HK-2 (cell line): ENCODE measurements around the gene STK26.
A peak's percentile ranks its signal among the peaks of the same experiment; 100 is the strongest.
"Not testable (repeated sequence)": the region's sequence is repeated elsewhere in the genome, so short reads cannot be mapped to it uniquely, and the experiment has no call there.

Source experiments
- DNase-seq: peaks from one replicate; pipeline ENCODE4 v3.0.0-alpha.2; 2018; ENCODE audit not compliant: unreplicated experiment

The STK26 gene

DNA sequence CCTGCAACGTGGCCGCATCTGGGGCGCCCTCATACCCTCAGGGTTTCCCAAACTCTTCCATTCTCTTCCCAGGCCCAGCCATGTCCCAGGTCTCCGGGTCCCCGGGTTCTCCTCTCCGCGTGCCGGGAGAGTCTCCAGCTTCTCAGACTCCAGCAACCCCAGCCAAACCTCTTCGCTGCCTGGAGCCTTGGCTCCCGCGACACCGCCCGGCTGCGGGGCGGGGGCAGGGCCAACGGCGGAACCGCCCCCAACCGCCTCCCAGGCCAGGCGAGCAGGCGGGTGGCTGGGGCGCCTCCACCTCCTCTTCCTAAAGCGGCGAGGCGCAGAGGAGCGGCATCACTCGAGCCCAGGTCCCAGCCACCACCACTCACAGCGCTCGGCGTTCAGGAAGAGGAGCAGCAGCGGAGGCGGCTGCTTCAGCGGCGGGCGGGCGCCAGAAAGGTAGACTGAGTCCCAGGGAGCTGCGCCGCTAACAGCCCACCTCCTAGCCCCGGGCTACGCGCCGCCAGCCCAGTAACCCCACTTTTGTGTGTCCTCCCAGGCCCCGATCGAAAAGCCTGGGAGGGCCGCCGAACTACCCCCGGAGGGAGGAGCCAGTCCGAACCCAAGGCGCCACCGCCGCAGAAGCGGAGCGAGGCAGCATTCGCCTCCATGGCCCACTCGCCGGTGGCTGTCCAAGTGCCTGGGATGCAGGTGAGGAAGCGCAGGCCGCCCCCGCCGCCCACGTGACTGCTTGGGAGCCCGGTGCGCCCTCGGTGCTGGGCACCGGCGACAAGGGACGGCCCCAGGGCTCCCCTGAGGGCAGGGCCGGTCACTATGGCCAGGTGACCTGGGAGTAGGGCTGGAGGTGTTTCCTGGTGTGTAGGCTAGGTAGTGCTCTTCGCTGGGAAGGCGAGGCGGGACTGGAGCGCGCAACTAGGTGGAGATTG is at the start of gene STK26:
TSS of gene STK26 (plus strand) at position 336 of the 929 bp plus-strand sequence. CDS start at position 652, 316 bp downstream.
- DNase-seq, result peak; percentile 80

DNA sequence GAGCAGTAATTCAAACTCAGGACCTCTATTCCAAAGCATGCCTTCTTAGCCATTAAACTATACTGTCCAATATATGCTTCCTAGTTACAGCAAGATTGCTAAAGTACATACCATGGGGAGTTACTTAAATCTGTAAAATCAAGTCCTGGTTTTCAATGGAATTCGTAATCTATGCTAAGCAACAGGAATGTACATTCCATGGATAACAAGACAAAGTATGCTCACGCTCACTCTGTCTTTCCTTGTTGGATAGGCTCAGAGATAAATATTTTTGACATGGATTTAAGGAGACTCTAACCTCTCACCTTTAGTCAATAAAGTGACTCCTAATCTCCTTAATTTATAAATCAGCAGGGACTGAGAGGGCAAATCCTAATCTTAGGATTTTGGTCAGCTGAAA is 47.3 kb upstream of the STK26 start:
- DNase-seq, result no peak

- no peak for DNase-seq
Observed at GRCh38 chrX:131977619-131978018, 45.5 kb upstream of the STK26 start.

- no peak for DNase-seq
Observed at GRCh38 chrX:131979116-131979515, 44.0 kb upstream of the STK26 start.

GRCh38 chrX:131985526-131986049 is 37.5 kb upstream of the STK26 start:
- DNase-seq, result no peak

DNA sequence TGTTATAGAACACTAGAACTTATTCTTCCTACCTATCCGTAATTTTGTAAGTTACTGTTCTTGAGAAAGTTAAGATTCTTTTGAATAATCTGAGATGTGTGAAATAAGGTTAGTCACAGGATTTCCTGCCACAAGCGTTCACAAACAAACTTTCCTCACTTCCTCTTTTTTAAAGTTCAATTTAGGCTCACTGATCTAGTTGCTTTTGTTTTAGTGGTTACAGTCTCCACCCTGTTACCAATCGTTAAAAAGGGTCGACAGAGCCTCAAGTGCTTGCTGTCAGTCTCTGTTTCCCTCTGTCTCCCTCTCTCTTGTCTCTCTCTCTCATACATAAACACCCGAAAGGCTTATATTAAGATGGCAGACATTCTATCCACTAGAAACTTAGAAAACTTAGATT is 35.9 kb upstream of the STK26 start:
- no peak for DNase-seq

- no peak for DNase-seq
Observed at GRCh38 chrX:131988236-131988635, 34.9 kb upstream of the STK26 start.

DNA sequence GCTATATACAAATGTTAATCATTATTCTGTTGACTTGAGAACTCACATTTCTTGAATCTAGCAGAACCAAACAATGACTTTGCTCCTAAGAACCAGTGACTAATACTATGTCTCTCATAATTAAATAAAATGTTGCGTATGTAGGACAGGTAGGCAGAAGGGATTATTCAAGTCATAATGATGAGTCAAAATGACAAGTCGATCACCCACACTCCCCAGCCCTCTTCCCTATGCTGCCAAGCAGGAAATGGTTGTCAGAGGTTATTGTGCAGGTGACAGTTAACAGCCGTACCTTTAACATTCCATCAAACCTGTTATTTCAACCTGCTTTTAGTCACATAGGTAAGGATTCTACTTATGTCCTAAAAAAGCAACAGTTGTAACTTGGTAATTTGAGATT is 22.0 kb upstream of the STK26 start:
- no peak for DNase-seq

DNA sequence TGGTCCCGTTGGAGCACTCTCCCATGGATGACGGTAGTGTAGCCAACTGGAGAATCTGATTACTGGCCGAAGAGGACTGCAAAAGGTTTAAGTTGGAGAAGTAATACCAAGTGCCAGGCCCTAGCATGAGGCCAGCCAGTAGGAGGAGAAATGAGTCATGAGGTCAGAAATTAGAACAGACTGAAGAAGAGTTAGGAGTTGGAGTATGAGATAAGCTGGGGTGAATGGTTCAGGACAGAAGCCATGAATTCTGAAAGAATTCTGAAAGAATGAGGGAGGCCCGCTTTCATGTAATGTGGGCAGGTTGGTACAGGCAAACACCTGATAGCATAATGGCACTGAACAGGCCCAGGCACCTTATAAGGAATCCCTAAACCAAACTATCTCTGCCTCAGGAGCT is 18.4 kb upstream of the STK26 start:
- no peak for DNase-seq

GRCh38 chrX:132009350-132009749 is 13.8 kb upstream of the STK26 start:
- DNase-seq, result no peak

- DNase-seq, result not testable (repeated sequence)
Observed at GRCh38 chrX:132010213-132010612, 12.9 kb upstream of the STK26 start.

GRCh38 chrX:132015875-132016274 is 7.2 kb upstream of the STK26 start:
- DNase-seq, result no peak

- DNase-seq, result no peak
Observed at GRCh38 chrX:132016628-132017430, 6.3 kb upstream of the STK26 start.

DNA sequence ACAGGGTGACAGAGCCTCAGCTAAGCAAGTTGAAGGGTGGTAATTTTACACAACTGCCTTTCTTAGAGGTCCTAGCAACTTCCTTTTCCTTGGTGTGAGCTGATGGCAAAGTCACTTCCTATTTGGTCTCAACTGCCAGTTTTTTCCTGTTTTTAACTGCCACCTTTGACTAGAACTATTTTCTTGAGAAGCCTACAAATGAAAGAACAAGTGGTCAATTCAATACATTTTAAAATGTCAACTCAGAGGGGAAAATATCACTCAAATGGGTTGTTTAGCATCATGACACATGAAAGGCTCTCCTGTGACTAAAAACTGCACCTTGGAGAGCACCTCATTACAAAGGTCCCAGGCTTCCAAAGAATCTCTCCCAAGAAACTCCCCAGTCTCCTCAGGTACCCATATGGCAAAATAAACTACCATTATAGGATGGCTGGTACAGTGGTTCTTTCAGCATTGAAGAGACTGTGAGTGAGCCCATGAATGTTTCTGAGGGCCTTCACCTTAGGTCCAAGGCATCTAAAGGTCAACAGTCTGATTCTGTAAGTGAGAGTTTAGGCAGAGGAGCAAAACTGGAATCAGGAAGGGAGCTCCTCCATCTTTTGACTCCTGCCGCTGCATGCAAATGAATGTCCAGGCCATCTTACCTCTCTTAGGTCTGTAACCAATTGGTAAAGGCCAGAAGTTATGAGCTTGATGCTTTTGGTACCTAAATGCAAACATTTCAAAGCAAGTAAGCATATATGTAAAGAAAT is 5.5 kb upstream of the STK26 start:
- DNase-seq, result no peak

DNA sequence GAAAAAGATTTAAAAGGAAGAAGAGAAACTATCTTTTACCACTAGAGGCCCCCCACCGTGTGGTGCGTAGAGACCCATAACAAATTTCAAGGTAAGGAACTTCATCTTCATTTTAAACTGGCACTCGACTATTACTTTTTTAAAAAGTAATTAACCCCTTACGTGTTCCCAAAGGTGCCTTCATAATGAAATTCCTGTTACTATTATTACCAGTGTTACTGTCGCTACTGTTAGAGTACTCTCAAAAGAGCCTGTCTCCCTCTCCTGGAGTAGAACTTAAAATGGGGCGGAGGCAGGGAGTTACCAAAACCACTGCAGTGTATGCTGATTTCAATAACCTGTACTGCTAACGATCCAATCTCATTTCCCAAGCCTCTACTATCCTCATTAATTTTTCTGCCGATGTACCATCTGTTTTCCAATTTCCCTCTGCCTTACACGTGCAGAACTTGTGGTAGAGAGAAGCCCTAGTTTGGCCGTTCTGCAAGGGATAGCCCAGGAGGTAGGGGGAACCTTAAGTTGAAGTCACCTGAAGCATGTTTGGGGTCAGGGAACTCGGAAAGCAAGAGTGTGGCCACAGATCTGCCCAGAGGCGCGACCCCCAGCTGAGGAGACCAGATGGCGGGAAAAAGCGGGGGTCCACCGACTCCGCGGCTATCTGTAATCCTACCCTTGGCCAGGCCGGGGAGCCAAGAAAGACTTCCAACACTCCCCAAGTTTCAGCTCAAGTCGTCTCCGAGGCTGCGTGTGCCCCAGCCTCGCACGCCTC is 720 bp upstream of the STK26 start:
- DNase-seq, result no peak

- no peak for DNase-seq
Observed at GRCh38 chrX:132023896-132024386, 839 bp downstream of the STK26 start.

GRCh38 chrX:132025041-132025440 is 1.9 kb downstream of the STK26 start:
- DNase-seq, result no peak

- DNase-seq, result no peak
Observed at GRCh38 chrX:132030264-132030663, 7.2 kb downstream of the STK26 start.

GRCh38 chrX:132031867-132032266 is 8.8 kb downstream of the STK26 start:
- no peak for DNase-seq

GRCh38 chrX:132033166-132033565 is 10.1 kb downstream of the STK26 start:
- no peak for DNase-seq

DNA sequence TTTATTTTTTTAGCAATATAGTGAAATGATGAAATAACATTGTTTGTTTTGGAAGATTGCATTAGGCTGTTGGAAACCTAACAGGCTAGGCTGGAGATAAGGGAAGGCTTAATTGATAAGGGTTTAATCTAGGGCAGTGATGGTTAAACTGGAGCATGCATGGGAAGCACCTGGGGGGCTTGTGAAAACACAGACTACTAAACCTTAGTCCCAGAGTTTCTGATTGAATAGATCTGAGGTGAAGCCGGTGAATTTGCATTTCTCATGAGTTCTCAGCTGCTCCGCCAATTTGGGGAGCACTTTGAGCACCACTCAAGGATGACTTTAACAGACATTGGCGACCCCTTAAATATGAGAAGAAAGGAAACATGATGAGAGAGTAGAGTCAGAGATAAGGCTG is 11.5 kb downstream of the STK26 start:
- DNase-seq, result no peak
